ENCODE results near the gene PKP1.

The PKP1 gene

GRCh38 chr1:201260236-201260590 lies 23.1 kb upstream of the PKP1 start:
- no peak for DNase-seq (ENCODE audit: low read depth)

GRCh38 chr1:201260648-201261311 lies 22.5 kb upstream of the PKP1 start:
- DNase-seq (ENCODE audit: low read depth) = no peak

GRCh38 chr1:201261771-201262547 lies 21.3 kb upstream of the PKP1 start:
- DNase-seq (ENCODE audit: low read depth) = no peak

GRCh38 chr1:201262963-201263608 lies 20.2 kb upstream of the PKP1 start:
- DNase-seq (ENCODE audit: low read depth) = no peak

DNA sequence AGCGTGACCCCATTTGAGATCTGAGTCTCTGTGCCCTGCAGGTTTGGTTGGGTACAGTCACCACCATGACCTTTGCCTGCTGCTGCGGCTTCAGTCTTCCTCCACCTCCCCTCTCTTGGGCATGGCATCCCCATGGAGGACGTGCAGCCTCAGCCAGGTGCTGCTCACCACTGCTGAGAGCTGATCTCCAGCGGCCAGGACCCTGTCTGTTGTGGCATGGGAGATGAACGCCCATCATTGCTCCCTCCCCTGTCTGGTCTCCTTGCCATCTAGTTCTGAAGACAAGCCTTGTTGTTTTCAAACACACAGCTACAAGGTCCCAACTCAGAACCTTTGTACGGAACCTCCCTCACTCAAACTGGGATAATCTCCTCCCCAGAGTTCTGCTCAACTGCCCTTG lies 19.2 kb upstream of the PKP1 start:
- DNase-seq (ENCODE audit: low read depth) = no peak

GRCh38 chr1:201264554-201264953 lies 18.8 kb upstream of the PKP1 start:
- no peak for DNase-seq (ENCODE audit: low read depth)

GRCh38 chr1:201265756-201266155 lies 17.6 kb upstream of the PKP1 start:
- DNase-seq (ENCODE audit: low read depth) = no peak

- DNase-seq (ENCODE audit: low read depth) = no peak
Measured at GRCh38 chr1:201266276-201266675, 17.0 kb upstream of the PKP1 start.

- DNase-seq (ENCODE audit: low read depth) = no peak
Measured at GRCh38 chr1:201266774-201267173, 16.5 kb upstream of the PKP1 start.

GRCh38 chr1:201267481-201268229 lies 15.7 kb upstream of the PKP1 start:
- no peak for DNase-seq (ENCODE audit: low read depth)

DNA sequence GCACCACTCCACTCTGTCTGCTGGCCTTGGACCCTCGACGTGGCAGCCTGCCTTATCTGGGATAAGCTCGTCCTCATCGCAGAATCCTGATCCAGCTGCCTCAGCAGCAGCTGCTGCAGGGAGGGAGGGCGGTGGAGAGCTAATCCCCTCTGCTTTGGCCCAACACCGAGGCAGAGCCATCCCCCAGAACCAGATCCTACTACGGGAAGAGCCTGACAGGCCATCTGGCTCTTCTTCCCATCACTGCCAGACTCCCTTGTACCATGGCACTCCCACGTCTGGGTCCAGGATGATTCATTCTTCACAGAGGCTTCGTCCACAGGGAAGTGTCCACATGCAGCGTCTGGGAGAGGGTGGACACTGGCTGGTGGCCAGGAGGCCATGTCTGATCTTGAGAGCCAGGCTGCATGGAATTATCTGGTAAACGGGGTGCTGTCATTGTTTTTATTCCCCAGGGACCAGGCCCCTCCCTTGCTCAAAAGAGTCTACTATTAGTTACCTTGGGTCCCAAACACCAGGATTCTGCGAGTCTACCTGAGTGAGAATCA lies 14.6 kb upstream of the PKP1 start:
- DNase-seq (ENCODE audit: low read depth) = no peak

- no peak for DNase-seq (ENCODE audit: low read depth)
Measured at GRCh38 chr1:201269281-201269680, 14.0 kb upstream of the PKP1 start.

- no peak for DNase-seq (ENCODE audit: low read depth)
Measured at GRCh38 chr1:201269900-201270410, 13.4 kb upstream of the PKP1 start.

DNA sequence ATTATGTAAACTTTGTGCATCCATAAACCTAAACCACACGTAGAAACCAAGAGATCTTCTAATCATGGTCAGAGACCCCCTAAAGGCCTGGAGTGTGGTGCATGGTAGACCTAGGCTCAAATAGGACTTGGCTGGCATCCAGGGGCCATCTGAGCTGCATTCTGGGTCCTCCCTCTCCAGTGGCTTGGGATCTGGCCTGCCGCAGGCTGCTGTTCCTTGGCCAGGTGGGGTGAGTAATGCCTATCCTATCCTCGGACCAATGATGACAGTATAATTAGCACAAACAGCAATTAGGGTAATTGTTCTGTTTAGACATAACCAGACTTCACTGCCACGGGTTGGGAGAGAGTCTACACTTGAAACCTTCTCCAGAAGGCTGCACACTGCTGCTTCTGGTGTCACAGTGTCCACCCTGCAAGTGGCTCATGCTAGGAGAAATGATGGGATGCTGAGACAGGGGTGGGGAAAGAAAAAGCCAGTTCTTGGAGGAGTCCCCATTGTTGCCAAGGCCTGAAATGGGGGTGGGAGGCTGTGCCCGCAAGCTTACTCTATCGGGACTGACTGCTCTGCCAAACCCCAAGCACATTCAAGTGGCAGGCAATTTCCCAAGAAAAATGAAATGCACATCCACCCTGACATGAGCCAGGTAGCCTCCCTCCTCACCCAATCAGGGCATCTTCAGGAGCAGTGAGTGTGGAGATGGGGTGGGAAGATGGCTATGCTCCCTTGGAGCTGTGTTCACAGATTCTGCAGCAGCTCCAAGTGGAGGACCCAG lies 12.5 kb upstream of the PKP1 start:
- no peak for DNase-seq (ENCODE audit: low read depth)

- DNase-seq (ENCODE audit: low read depth) = no peak
Measured at GRCh38 chr1:201272799-201273198, 10.5 kb upstream of the PKP1 start.

DNA sequence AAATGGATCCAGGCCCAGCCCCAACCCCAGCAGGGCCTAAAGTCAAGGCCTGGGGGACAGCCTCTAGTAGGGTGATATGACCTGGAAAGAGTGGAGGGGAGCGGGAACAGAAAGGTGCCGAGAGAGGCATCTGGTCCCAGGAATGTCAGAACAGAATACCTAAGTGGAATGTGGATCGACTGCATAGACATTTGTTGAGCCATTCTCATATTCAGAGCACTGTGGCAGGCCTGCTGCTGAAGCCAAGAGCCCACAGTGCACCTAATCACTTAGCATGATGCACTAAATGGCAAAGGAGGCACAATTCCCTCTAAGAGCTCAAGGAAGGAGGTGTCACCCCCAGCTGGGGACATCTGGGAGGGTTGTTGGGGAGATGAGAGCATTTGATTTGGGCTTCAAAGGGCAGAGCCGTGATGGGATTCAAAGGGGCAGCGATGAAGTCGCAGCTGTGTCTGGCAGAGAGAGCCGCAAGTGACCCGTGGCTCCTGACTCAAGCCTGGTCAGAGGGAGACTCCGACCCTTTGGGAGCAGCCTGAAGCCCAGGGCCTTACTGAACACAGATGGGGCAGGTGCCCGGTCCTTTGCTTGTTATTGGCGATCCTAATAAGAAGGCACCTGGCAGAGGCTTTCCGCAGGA lies 8.6 kb upstream of the PKP1 start:
- no peak for DNase-seq (ENCODE audit: low read depth)

DNA sequence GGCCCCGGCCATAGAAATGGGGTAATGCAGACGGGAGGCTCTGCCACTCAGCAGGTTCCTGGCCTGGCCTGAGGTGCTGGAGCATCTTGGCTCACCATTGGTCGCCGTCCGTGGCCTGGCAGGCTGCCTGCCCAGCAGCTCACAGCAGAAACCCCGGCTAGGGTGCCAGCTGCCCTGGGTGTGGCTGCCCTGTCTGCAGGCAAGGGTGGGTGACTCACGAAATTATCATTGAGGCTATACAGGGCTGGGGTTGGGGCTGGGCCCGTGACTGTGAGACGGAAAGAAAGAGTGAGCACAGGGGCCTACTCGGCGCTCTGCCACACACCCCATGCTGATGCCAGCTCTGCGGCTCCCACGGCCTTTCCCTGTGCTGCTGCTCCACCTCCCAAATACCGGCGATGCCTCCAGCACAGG lies 8.0 kb upstream of the PKP1 start:
- no peak for DNase-seq (ENCODE audit: low read depth)

- DNase-seq (ENCODE audit: low read depth) = no peak
Measured at GRCh38 chr1:201276891-201277290, 6.4 kb upstream of the PKP1 start.

DNA sequence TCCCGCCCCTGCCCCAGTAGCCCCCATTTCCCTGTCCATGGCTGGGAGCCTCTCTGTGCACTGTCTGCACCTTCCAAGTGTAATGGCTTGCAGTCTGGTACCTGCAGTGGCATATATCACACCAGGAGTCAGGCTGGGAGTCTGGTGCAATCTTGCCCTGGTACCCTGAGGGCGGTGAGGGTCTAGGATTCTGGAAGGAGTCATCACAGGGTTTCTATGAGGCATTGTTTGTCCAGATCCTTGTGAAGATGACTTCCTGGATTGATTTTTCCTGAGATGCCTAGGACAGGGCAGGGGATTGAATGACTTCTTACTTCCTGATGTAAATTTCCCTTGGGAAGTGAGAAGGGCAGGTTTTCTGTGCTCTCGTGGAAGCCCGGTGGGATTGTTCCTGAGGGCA lies 5.9 kb upstream of the PKP1 start:
- DNase-seq (ENCODE audit: low read depth) = no peak

DNA sequence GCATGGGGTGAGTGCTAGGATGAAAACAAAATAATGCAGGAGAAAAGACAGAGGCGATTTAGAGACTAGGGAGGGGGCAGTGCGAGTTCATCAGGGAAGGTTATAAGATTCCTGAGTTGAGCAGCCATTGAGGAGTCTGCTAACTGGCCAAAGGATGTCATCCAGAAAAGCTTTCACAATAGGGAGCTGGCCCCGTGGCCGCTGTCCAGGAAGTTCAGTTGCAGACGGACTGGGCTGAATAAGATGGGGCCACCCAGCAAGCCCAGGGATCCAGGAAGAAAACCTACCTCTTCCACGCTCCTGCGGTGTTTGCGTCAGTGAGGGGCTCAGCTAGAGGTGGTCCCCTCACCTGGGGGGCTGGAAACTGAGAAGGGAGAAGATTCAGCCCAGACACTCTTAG lies 4.0 kb upstream of the PKP1 start:
- DNase-seq (ENCODE audit: low read depth) = no peak

- DNase-seq (ENCODE audit: low read depth) = no peak
Measured at GRCh38 chr1:201280884-201281283, 2.4 kb upstream of the PKP1 start.
